Stimulated activated CD8-positive, alpha-beta memory T cell treated with anti-CD3 and anti-CD28 coated beads, Interleukin-7, amount 100 ng/mL, for 48 hours (primary cell): ENCODE data around the gene SUCO.
"Not testable (repeated sequence)": the region's sequence is repeated elsewhere in the genome, so short reads cannot be mapped to it uniquely, and the experiment has no call there.

Experiments used
- DNase-seq, 2 donors: peaks; one replicate each; pipeline ENCODE4 v3.0.0-alpha.2; 2020; ENCODE audit warnings: low read depth in 1 of 2; ENCODE audit errors: extremely low read depth in 1 of 2

Gene SUCO

DNA sequence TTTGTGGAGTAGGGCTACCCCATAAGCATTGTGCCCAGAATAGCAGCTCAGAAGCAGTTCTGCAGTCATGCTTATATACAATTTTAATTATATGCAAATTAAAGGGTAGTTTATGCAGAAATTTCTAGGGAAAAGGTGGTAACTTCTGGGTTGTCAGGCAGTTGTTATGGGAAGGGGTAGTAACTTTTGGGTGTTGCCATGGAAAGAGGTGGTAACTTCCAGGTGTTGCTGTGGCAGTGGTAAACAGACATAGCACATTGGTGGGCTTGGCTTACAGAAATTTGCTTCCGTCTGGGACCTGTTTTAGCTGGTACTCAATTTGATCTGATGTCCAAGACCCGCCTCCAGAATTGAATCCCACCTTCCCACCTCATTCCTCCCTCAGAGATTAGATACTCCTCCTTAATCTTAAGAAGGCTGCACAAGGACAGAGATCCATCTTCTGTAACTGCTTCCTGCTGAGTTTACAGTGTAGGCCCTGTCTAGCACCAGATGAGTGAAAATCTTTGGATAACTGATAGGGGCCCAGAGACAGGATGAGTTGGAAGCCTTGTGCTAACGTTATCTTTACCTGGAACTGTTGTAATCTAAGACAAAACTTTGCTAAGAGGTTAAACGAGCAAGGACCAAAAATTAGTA lies 26.7 kb downstream of the SUCO start:
- DNase-seq = no peak

DNA sequence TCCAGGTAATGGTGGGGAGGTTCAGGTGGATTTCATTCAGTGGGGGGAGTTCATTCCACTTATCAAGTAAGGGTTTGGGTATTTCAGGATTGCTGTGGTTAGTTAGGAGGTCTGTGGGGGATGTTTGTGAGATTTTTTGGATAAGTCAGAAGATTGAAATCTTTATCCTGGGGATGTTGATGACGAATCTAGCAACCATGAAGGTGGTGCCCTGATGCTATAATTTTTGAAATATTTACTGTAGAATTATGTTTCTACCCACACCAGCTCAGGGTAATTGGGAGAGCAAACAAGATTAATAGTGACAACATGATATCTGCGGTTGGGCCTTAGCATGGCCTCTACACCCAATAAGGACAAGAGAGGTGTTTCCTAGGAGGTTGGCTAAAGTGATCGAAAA lies 28.3 kb downstream of the SUCO start:
- no peak for DNase-seq

DNA sequence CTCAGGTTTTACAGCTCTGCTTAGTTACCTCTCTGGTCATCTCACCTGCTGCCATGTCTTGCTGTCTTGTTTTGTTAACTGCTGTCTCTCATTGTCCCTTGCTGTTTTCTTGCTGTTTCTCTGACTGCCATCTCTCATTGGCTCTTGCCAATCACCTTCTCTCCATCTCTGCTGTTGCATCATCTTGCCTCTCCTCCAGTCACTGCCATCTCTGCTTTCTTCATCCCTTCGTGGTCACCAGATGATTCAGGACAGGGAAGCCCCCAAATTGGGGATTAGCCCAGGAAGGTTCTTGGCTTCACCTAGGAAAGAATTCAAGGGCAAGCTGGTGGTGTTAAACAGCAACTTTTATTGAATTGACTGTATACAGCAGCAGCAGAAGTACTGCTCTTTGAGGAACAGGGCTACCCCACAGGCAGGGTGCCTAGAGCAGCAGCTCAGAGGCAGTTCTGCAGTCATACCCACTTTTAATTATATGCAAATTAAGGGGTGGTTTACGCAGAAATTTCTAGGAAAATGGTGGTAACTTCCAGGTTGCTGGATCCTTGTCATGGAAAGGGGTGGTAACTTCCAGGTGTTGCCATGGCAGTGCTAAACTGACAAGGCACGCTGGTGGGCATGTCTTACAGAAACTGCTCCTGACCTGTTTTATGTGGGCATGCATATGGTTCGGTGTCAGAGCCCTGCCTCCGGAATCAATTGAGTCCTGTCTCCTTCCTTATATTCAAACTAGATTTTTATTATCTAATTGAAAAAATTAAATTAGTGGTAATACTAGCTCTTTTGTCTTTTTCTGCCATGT lies 33.4 kb downstream of the SUCO start:
- no peak for DNase-seq

DNA sequence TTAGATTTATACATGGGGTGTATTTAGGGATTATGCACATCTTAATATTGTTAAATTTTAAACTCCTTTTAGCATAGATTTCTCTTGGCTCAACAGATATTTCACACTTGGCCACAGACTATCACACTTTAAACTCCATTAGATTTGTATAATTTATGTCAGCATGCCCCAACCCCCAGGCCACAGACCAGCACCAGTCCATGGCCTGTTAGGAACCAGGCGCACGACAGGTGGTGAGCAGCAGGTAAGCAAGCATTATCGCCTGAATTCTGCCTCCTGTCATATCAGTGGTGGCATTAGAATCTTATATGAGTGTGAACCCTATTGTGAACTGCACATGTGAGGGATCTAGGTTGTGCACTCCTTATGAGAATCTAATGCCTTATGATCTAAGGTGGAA lies 34.8 kb downstream of the SUCO start:
- no peak for DNase-seq

DNA sequence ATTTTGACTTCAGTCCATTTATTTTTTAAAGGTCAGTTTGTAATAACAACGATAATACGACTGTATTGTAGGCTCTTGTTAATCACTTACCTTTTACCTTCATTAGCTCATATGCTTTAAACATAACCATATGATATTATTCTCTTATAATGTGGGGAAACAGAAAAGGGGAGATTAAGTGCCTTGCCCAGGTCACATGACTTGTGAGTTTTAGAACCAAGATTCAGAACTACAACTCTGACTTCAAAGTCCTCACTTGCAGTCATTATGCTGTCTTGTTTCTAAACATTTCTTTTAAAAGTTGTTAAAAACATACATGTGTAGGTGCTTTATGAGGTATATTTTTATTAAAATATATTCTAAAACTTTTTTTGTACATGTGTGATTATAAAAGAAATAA lies 41.1 kb downstream of the SUCO start:
- DNase-seq = no peak

DNA sequence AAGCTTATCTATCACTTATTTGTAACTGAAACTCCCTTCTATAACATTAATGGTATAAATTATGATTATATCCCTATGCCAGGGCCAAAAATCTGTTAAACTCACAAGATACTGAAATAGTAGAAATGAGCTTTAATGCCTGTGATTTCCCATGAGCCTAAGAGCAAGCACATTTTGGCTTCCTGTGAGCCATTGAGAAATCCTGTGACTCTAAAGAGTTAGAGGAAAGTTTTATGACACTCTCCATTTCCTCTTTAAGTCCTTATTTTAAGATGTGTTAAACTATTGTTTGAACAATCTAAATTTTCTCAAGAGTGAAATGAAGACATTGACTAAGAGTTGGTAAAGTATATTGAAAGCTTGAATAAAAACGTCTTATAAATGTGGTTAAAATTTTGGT lies 45.6 kb downstream of the SUCO start:
- no peak for DNase-seq

DNA sequence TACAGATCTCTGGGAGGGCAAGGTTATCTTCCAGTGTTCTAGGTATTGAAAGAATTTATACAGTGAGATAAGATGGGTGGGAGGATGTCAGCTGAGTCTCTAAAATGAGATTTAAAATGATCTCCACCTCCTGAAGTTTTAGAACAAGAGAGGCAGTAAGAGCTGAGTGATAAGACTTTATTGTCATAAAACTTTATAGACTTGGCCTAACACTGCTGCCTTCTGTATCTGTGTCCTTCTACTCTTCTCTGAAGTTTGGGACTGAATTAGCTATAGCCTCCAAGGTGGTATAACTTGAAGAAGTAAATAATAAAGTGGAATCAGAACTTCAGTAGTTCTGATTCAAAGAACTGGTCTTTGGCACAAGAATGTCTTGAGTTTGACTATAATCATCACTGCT lies 48.3 kb downstream of the SUCO start:
- DNase-seq = no peak

DNA sequence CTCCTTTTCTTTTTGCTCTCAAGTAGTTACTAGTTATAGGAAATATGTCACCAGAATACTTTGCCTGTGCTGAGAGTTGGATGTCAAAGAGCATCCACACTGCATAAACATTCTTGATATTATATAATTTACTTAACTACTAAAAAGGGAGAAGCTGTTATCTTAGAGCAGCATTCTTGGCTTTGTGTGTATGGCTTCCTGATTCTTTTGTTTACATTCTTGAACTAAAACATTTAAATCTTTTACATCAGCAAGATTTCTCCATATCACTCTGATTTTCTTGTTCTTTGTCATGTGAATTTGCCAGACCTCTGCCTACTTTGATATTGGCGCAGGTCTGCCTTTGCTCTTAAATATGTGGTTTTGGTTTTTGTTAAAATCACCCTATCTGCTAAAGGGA lies 48.8 kb downstream of the SUCO start:
- no peak for DNase-seq

DNA sequence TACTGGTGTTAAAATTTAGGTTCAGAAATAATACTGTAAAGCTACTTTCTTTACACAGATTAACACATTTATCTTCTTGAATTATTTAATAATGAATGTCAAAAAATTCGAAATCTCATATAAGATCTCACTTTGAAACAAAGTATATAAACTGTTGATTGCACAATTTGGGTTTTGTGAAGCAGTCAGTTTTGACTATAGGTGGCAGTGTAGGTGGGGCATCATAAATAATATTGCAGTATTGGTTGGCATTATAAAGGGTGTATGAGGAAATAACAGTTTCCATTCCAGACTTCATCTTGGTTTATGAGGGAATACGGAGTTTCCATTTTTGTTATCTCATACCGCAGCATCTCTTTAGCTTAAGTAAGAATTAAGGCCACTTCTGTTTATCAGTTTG lies 49.9 kb downstream of the SUCO start:
- no peak for DNase-seq

DNA sequence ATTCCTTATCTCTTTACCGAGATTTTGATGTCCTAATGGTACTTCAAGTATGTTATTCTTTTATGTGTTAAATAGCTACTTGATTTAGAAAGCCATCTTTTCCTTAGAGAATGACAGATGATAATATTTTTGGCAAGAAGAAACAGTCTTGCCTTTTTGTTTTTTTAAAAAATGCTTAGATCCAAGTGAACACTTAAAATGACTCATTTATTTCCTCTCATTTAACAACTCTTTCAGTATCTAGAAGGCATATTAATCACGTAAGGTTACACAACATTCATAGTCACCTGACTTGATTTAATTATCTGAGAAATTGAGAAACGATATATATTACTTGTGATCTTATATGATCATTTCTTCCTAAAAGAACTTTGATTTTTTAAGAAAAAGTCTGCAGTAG lies 52.4 kb downstream of the SUCO start:
- DNase-seq = no peak

DNA sequence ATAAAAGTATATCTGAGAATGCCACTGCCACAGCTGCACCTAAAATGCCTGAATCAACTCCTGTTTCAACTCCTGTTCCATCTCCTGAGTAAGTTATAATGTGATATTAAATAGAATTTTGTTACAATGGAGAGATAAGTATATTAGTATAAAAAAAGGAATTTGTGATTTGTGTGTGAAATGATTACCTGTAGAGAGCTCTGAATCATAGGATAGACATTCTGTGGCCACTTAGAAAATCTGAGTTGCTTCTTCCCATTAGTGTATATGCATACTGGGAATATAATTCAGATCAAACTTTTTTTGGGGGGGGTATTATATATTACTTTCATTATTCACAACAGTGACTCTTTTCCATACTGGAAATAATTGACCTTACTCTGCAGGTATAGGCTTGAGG lies 52.9 kb downstream of the SUCO start:
- no peak for DNase-seq

DNA sequence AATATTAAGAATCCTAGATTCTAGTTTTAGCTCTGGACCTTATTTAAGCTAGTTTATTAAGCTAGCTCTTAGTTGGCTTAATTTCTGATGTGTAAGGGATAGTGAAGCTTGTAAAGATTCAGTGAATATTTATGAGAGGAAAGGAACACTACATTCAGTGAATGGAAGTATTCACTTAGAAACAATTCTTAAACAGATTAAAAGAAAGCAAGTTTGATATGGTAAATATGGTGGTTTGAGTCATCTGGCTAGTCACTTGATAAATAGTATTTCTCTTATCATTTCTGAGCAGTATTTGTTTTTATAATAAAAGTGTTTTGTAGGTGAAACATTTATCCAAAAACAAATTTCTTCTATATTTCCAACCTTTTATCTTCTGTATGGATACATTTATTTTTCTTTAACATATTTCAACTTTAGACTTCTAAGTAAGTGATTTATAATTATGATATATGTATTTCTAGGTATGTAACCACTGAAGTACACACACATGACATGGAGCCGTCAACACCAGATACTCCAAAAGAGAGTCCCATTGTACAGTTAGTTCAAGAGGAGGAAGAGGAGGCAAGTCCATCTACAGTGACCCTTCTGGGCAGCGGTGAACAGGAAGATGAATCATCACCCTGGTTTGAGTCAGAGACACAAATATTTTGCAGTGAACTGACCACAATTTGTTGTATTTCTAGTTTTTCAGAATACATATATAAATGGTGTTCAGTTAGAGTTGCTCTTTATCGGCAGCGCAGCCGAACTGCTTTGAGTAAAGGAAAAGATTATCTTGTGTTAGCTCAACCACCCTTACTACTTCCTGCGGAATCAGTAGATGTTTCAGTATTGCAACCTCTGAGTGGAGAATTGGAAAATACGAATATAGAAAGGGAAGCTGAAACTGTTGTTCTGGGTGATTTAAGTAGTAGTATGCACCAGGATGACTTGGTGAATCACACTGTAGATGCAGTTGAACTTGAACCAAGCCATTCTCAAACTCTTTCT lies 55.6 kb downstream of the SUCO start:
- peak in 1 of 2 donors; percentile 10 for DNase-seq

DNA sequence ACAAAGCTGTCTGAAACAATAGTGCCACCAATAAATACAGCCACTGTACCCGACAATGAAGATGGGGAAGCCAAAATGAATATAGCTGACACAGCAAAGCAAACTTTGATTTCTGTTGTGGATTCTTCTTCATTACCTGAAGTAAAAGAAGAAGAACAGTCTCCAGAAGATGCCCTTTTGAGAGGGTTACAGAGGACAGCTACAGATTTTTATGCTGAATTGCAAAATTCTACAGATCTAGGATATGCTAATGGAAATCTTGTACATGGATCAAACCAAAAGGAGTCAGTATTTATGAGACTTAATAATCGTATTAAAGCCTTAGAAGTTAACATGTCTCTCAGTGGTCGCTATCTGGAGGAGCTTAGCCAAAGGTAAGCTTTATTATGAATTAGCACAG lies 56.6 kb downstream of the SUCO start:
- DNase-seq = no peak

DNA sequence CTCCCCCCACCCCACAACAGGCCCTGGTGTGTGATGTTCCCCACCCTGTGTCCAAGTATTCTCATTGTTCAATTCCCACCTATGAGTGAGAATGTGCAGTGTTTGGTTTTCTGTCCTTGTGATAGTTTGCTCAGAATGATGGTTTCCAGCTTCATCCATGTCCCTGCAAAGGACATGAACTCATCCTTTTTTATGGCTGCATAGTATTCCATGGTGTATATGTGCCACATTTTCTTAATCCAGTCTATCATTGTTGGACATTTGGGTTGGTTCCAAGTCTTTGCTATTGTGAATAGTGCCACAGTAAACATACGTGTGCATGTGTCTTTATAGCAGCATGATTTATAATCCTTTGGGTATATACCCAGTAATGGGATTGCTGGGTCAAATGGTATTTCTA lies 58.5 kb downstream of the SUCO start:
- DNase-seq = not testable (repeated sequence)

DNA sequence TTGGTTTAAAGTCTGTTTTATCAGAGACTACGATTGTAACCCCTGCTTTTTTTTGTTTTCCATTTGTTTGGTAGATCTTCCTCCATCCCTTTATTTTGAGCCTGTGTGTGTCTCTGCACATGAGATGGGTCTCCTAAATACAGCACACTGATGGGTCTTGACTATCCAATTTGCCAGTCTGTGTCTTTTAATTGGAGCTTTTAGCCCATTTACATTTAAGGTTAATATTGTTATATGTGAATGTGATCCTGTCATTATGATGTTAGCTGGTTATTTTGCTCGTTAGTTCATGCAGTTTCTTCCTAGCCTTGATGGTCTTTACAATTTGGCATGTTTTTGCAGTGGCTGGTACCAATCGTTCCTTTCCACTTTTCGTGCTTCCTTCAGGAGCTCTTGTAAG lies 62.1 kb downstream of the SUCO start:
- DNase-seq = not testable (repeated sequence)

DNA sequence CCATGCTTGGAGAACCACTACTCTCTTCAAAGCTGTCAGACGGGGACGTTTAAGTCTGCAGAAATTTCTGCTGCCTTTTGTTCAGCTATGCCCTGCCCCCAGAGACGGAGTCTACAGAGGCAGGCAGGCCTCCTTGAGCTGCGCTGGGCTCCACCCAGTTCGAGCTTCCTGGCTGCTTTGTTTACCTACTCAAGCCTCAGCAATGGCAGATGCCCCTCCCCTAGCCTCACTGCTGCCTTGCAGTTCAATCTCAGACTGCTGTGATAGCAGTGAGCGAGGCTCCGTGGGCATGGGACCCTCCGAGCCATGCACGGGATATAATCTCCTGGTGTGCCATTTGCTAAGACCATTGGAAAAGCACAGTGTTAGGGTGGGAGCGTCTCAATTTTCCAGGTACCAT lies 63.8 kb downstream of the SUCO start:
- DNase-seq = not testable (repeated sequence)

DNA sequence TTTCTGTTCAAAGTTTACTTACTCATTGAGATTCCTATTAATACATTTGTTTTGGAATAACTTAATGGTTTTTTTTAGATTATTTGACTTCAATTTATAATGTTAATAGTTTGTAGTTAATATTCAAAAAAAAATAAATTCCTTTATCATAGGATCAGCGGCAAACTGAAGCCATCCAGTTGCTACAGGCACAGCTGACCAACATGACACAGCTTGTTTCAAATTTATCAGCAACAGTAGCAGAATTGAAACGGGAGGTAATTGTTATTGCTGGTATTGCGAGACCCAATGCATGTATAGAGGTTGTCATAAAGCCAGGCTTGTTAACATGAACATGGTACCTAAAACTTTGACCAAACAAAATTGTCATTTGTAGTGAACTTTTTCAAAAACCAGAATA lies 67.0 kb downstream of the SUCO start:
- DNase-seq = no peak

DNA sequence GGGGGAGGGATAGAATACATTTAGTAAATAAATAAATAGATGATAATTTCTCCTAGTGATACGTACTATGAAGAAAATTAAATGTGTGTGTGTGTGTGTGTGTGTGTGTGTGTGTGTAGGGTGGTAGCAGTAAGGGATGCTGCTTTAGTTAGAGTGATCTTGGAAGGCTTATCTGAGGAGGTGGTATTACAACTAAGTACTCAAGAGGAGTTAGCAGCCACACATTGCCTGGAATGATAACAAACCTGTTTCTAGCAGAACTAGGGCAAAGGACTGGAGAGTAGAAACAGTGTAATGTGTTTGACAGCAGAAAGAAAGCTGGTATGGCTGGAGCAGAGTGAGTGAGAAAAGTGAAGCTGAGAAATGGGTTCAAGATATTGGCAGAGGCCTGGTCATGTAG lies 67.7 kb downstream of the SUCO start:
- DNase-seq = no peak

DNA sequence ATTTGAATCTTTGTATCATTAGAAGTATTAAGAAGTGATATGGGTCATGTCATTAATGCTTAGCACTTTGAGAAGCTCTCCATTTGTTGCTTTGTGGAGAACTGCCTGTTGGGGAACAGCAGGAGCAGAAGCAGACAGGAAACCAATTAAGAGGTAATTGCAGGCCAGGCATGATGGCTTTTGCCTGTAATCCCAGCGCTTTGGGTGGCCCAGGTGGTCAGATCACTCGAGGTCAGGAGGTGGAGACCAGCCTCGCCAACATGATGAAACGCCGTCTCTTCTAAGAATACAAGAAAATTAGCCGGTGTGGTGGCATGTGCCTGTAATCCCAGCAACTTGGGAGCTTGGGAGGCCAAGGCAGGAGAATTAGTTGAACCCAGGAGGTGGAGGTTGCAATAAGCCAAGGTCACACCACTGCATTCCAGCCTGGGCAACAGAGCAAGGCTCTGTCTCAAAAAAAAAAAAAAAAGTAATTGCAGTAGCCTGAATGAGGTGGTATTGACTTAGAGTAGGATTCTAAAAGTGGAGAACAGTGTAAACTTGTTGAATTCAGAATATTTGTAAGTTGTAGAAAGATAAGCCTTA lies 68.2 kb downstream of the SUCO start:
- no peak for DNase-seq

DNA sequence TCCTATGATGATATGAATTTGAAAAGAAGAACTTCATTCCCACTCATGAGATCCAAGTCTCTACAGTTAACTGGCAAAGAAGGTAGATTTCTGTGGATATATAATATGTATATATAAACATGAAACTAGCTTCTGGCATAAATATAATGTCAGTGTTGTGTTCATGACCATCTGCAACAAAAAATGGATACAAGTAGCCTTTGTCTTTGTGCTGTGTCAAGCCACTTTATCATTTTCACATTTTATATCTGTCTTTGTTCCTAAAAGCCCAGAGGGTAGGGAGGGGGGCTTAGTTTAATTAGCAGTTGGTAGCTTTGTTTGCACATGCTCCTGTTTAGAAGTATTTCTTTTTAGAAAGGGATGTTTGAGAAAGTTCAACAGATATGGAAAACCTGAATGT lies 69.8 kb downstream of the SUCO start:
- no peak for DNase-seq

DNA sequence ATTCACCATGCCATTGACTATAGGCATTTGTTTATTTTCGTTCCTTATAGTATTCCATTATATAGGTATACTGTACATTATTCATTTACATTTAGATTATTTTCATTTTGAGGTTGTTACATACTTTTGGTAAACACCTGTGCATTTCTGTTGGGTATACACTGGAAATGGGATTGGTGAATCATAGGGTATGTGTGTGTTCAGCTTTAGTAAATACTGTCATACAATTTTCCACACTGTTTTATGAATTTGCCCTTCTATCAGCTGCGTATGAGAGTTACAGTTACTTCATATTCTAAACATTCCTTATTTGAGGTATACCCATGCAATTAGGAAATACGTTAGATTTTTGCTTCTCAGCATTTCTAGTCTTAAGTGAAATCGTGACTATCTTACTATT lies 70.9 kb downstream of the SUCO start:
- no peak for DNase-seq
